H1 (cell line): ENCODE measurements around the gene CYP46A1. TPM values are rescaled to one million over a fixed set of nuclear protein-coding genes. Genes with fewer than 3 reads are reported as not detected.

Experiments
- CTCF ChIA-PET: fragments of 300-600 bp; sonication (Branson Sonifier 250); formaldehyde crosslinking; loops from one replicate; lab custom pipeline; 2021; ENCODE audit not compliant: partially characterized antibody; lab: Charles Lee
- POLR2A ChIA-PET: fragments of 300-600 bp; sonication (Branson Sonifier 250); formaldehyde crosslinking; loops from one replicate; lab custom pipeline; 2021; ENCODE audit warnings: inconsistent platforms; ENCODE audit not compliant: partially characterized antibody; lab: Charles Lee
- DNase-seq, 2 experiments: peaks; one replicate each; pipeline versions ENCODE4 v3.0.0 to v3.0.0-alpha.2; 2010 to 2022; ENCODE audit warnings: low spot score in 2 of 2, low read depth in 1 of 2, mixed read lengths in 1 of 2
- FAIRE-seq: peaks from 2 replicates; lab custom pipeline; 2011; peaks lifted over from hg19 to GRCh38; lab: Jason Lieb, UNC
- H2AFZ ChIP-seq: 2 replicates; pipeline ENCODE4 v1.8.1; 2012; ENCODE audit warnings: low read length, inconsistent platforms
- H2AK5ac ChIP-seq: 2 replicates; pipeline ENCODE4 v1.6.1; 2013; ENCODE audit warnings: low read depth, low read length
- H2BK120ac ChIP-seq: replicated peaks from 2 replicates; pipeline ENCODE3; 2013; ENCODE audit warnings: low read depth, low read length, inconsistent platforms
- H2BK12ac ChIP-seq: 2 replicates; pipeline ENCODE4 v1.6.1; 2013; ENCODE audit warnings: low read depth, low read length
- H2BK15ac ChIP-seq: 2 replicates; pipeline ENCODE4 v1.6.1; 2013; ENCODE audit warnings: low read length
- H2BK20ac ChIP-seq: 2 replicates; pipeline ENCODE4 v1.6.1; 2013; ENCODE audit warnings: low read length
- H2BK5ac ChIP-seq: 2 replicates; pipeline ENCODE4 v1.6.1; 2013; ENCODE audit warnings: low read depth, low read length
- H3K14ac ChIP-seq: 2 replicates; pipeline ENCODE4 v1.6.1; 2013; ENCODE audit warnings: inconsistent platforms; ENCODE audit not compliant: insufficient read length
- H3K18ac ChIP-seq: 2 replicates; pipeline ENCODE4 v1.6.1; 2013; ENCODE audit warnings: low read length; ENCODE audit errors: extremely low read depth
- H3K23ac ChIP-seq: 2 replicates; pipeline ENCODE4 v1.6.1; 2013; ENCODE audit warnings: inconsistent platforms; ENCODE audit not compliant: insufficient read length
- H3K23me2 ChIP-seq: 2 replicates; pipeline ENCODE4 v1.6.1; 2013; ENCODE audit warnings: low read depth, low read length
- H3K27ac ChIP-seq: 2 replicates; pipeline ENCODE4 v1.6.1; 2011; ENCODE audit warnings: low read depth, low read length, inconsistent platforms
- H3K27me3 ChIP-seq, 4 experiments: replicated peaks in 1 of 4; 1 replicate in 1 of 4; 2 replicates in 3 of 4; pipeline versions ENCODE4 v1.6.1 to v1.8.1; 2011 to 2013; ENCODE audit warnings: low read length in 3 of 4, mild to moderate bottlenecking in 3 of 4, inconsistent platforms in 2 of 4, mixed read lengths in 2 of 4, moderate library complexity in 1 of 4; ENCODE audit not compliant: control insufficient read depth in 3 of 4, insufficient read depth in 3 of 4; ENCODE audit errors: extremely low read depth in 1 of 4
- H3K36me3 ChIP-seq, 4 experiments: 2 replicates each; pipeline versions ENCODE4 v1.6.1 to v1.8.1; 2011 to 2013; ENCODE audit warnings: mild to moderate bottlenecking in 4 of 4, low read length in 3 of 4, moderate library complexity in 2 of 4, control low read depth in 1 of 4, inconsistent platforms in 1 of 4; ENCODE audit not compliant: insufficient read depth in 4 of 4, control insufficient read depth in 2 of 4
- H3K4ac ChIP-seq: replicated peaks from 2 replicates; pipeline ENCODE3; 2013; ENCODE audit warnings: low read length, low read depth, mixed read lengths, inconsistent platforms; ENCODE audit not compliant: insufficient read length
- H3K4me1 ChIP-seq, 4 experiments: replicated peaks in 1 of 4; 1 replicate in 1 of 4; 2 replicates in 3 of 4; pipeline versions ENCODE4 v1.6.1 to v1.8.1; 2011 to 2013; ENCODE audit warnings: low read length in 3 of 4, inconsistent platforms in 2 of 4, mixed read lengths in 1 of 4; ENCODE audit not compliant: insufficient read depth in 4 of 4, control insufficient read depth in 3 of 4
- H3K4me2 ChIP-seq, 2 experiments: 2 replicates each; pipeline versions ENCODE4 v1.6.1 to v1.8.1; 2011 to 2013; ENCODE audit warnings: low read depth in 2 of 2, low read length in 2 of 2, control low read depth in 1 of 2, inconsistent platforms in 1 of 2, mild to moderate bottlenecking in 1 of 2; ENCODE audit not compliant: insufficient read depth in 1 of 2
- H3K4me3 ChIP-seq, 4 experiments: fragments of 200-600, 300-600 bp in 1 of 4; sonication (generic), shearing (Covaris generic), sonication (Bioruptor Twin) in 1 of 4; 2 replicates each; pipeline versions ENCODE4 v1.5.1 to v1.8.1; 2011 to 2016; ENCODE audit warnings: low read length in 4 of 4, low read depth in 3 of 4, control low read depth in 2 of 4, inconsistent platforms in 2 of 4, mild to moderate bottlenecking in 2 of 4, mixed read lengths in 1 of 4, moderate library complexity in 1 of 4; ENCODE audit not compliant: insufficient read depth in 2 of 4; ENCODE audit errors: extremely low read depth in 1 of 4
- H3K56ac ChIP-seq: replicated peaks from 2 replicates; pipeline ENCODE3; 2013; ENCODE audit warnings: low read depth, mild to moderate bottlenecking, mixed read lengths, low read length, inconsistent platforms; ENCODE audit not compliant: insufficient read length
- H3K79me1 ChIP-seq: 2 replicates; pipeline ENCODE4 v1.6.1; 2013; ENCODE audit warnings: low read depth, low read length, control low read depth
- H3K79me2 ChIP-seq, 2 experiments: 2 replicates each; pipeline versions ENCODE4 v1.6.1 to v1.8.1; 2012 to 2013; ENCODE audit warnings: low read length in 2 of 2, mild to moderate bottlenecking in 2 of 2, inconsistent platforms in 1 of 2; ENCODE audit not compliant: insufficient read depth in 2 of 2, control insufficient read depth in 1 of 2
- H3K9ac ChIP-seq, 4 experiments: replicated peaks in 1 of 4; 1 replicate in 1 of 4; 2 replicates in 3 of 4; pipeline versions ENCODE4 v1.6.1 to v1.8.1; 2011 to 2013; ENCODE audit warnings: low read depth in 3 of 4, low read length in 3 of 4, control low read depth in 2 of 4, mild to moderate bottlenecking in 2 of 4, moderate library complexity in 2 of 4, inconsistent platforms in 1 of 4; ENCODE audit errors: extremely low read depth in 1 of 4
- H3K9me3 ChIP-seq, 2 experiments: 2 replicates each; pipeline versions ENCODE4 v1.6.1 to v1.8.1; 2012 to 2013; ENCODE audit warnings: mild to moderate bottlenecking in 2 of 2, moderate library complexity in 2 of 2, control low read depth in 1 of 2, inconsistent platforms in 1 of 2, low read depth in 1 of 2, low read length in 1 of 2, mixed read lengths in 1 of 2; ENCODE audit not compliant: insufficient read depth in 2 of 2
- H4K20me1 ChIP-seq, 2 experiments: replicated peaks in 1 of 2; 2 replicates each; pipeline versions ENCODE3 to v1.8.1; 2011 to 2013; ENCODE audit warnings: inconsistent platforms in 2 of 2, low read length in 2 of 2, mild to moderate bottlenecking in 1 of 2; ENCODE audit not compliant: insufficient read depth in 2 of 2, control insufficient read depth in 1 of 2
- H4K5ac ChIP-seq: 2 replicates; pipeline ENCODE4 v1.6.1; 2013; ENCODE audit warnings: low read length, low read depth, mixed read lengths, inconsistent platforms; ENCODE audit not compliant: insufficient read length
- H4K8ac ChIP-seq: 2 replicates; pipeline ENCODE4 v1.8.0; 2013; ENCODE audit warnings: mild to moderate bottlenecking, moderate library complexity, low read length, inconsistent platforms; ENCODE audit not compliant: insufficient read depth; ENCODE audit errors: extremely low read depth
- H4K91ac ChIP-seq: replicated peaks from 2 replicates; pipeline ENCODE3; 2013; ENCODE audit warnings: low read length, mixed read lengths, inconsistent platforms; ENCODE audit not compliant: insufficient read length
- ATF2 ChIP-seq: IDR thresholded peaks from 2 replicates; pipeline ENCODE4 v1.6.1; 2012; ENCODE audit warnings: low read length, inconsistent platforms
- CBX5 ChIP-seq: fragments of 300-800, 300-1000 bp; sonication (generic); IDR thresholded peaks from 2 replicates; pipeline ENCODE4 v1.7.1; 2016; ENCODE audit warnings: antibody characterized with exemption, low read length, low read depth
- CTBP2 ChIP-seq: IDR thresholded peaks from 2 replicates; pipeline ENCODE4 v1.7.0; 2011; ENCODE audit warnings: borderline replicate concordance, mild to moderate bottlenecking, moderate library complexity, mixed read lengths, low read length; ENCODE audit not compliant: insufficient read depth, insufficient read length
- WGBS, 2 experiments: shearing (Covaris generic) in 1 of 2; methylation state at CpG; one replicate each; pipeline versions ENCODE4 v1.1.6 to v1.1.7; 2013 to 2015; ENCODE audit warnings: low lambda C conversion rate in 2 of 2, mixed read lengths in 2 of 2, inconsistent platforms in 1 of 2, low coverage in 1 of 2, missing lambda C conversion rate in 1 of 2; ENCODE audit not compliant: insufficient replicate concordance in 2 of 2, insufficient coverage in 1 of 2, insufficient read length in 1 of 2; ENCODE audit errors: extremely low coverage in 1 of 2, missing lambda C conversion rate in 1 of 2; 5-methylcytosine and 5-hydroxymethylcytosine counted together
- polyA plus RNA-seq, 7 experiments: library from polyadenylated mRNA; depleted of rRNA in 3 of 7; stranded (reverse) in 5 of 7; unstranded in 2 of 7; fragments of >200 nt in 5 of 7; fragments of 200-250 nt in 2 of 7; gene quantifications; 1 replicate in 5 of 7; 2 replicates in 1 of 7; 4 replicates in 1 of 7; pipeline versions ENCODE4 v1.2.1 to v1.2.3, GENCODE V29; 2011 to 2013; ENCODE audit warnings: missing spikeins in 2 of 7, mixed read lengths in 2 of 7
- total RNA-seq: library from RNA; stranded (reverse); fragmentation: NEBNext Ultra II Directional; extraction: Animal tissue kit (Norgen Biotek cat#: 25700); gene quantifications from 2 replicates; pipeline ENCODE4 v1.2.1, GENCODE V29; 2021

The CYP46A1 gene
- total and polyA plus RNA-seq, 2 of the 8 experiments (the other 6 are each of a cell fraction or from before 2014, with no cell fraction given), result 0.41 to 1.3 TPM

GRCh38 chr14:99690636-99691035 is 6.5 kb downstream of the CYP46A1 start:
- Histone ChIP-seq H3K18ac (no peak overlapping the region), H4K91ac (no peak overlapping the region)
- FAIRE-seq, result no peak

More at GRCh38 chr14:99690636-99691035, 6.5 kb downstream of the CYP46A1 start:
- Histone ChIP-seq H3K4ac (no peak overlapping the region), H3K14ac (no peak overlapping the region), H2AFZ (no peak overlapping the region), H3K36me3 (no peaks in the 10 kb centered on the region), H3K27me3 (no peaks in the 10 kb centered on the region), H2BK15ac (no peak overlapping the region), H3K4me3 (no peak overlapping the region), H4K20me1 (no peaks in the 10 kb centered on the region), H2BK12ac (no peak overlapping the region), H2BK20ac (no peak overlapping the region), H3K4me1 (peaks cover 0 to 3% (median 2%) of the 10 kb centered on the region in 4 experiments; a peak in 3 of 7 replicates), H3K9ac (no peak overlapping the region), H3K9me3 (no peaks in the 10 kb centered on the region), H3K23me2 (no peaks in the 10 kb centered on the region), H3K56ac (no peak overlapping the region), H3K4me2 (no peak overlapping the region), H4K8ac (no peak overlapping the region), H3K79me2 (no peaks in the 10 kb centered on the region), H3K27ac (no peak overlapping the region), H3K23ac (no peak overlapping the region), H2BK5ac (no peak overlapping the region), H2BK120ac (no peak overlapping the region)
- POLR2A ChIA-PET, result no interaction called here
- 86% methylated on average over 5 of the region's 5 CpGs; no CpG with 5 or more reads in 1 of the 2 experiments for WGBS, 2 experiments
- CTCF ChIA-PET, result interaction anchor here (0.6 to 4.9 kb wide), 6 partner anchors 8 to 256 kb away, joined by 3 to 36 read pairs (median 4); no protein-coding TSS in a partner anchor
- DNase-seq, result peak in 1 of 2 experiments; percentile 24
- TF ChIP-seq ATF2 (no peak), CBX5 (no peak), CTBP2 (no peak)
- TF ChIP-seq, all 59 proteins: peak for 0
- Histone ChIP-seq H4K5ac (no peak overlapping the region), H3K79me1 (no peaks in the 10 kb centered on the region), H2AK5ac (no peak overlapping the region)
